GM19452 (cell line): Measurements from ENCODE around the gene HMCN2.

ENCODE experiments used
- ATAC-seq: cut with Tn5 transposase; IDR thresholded peaks from one replicate; pipeline ENCODE4 v1.9.1; 2021; ENCODE audit not compliant: unreplicated experiment

HMCN2 gene

GRCh38 chr9:130444565-130445221 is 179.1 kb downstream of the HMCN2 start, which contains the start of gene ASS1:
Gene ASS1 (plus strand): TSS chr9:130444961. CDS start chr9:130452229, 7,268 bp downstream.
- no peak for ATAC-seq

- ATAC-seq, result no peak
These were observed 179.9 kb downstream of the HMCN2 start for GRCh38 chr9:130445268-130445983.

- ATAC-seq, result no peak
These were observed 180.7 kb downstream of the HMCN2 start for GRCh38 chr9:130446101-130446861.

GRCh38 chr9:130447193-130447816 is 181.7 kb downstream of the HMCN2 start:
- ATAC-seq, result no peak

- ATAC-seq, result no peak
These were observed 182.6 kb downstream of the HMCN2 start for GRCh38 chr9:130448035-130448624.

GRCh38 chr9:130448771-130449603 is 183.4 kb downstream of the HMCN2 start:
- no peak for ATAC-seq

- ATAC-seq, result no peak
These were observed 184.9 kb downstream of the HMCN2 start for GRCh38 chr9:130450344-130451003.

- no peak for ATAC-seq
These were observed 185.4 kb downstream of the HMCN2 start for GRCh38 chr9:130451004-130451390.

GRCh38 chr9:130451509-130452388 is 186.2 kb downstream of the HMCN2 start:
- ATAC-seq, result no peak

- no peak for ATAC-seq
These were observed 187.3 kb downstream of the HMCN2 start for GRCh38 chr9:130452835-130453234.

GRCh38 chr9:130453487-130453886 is 187.9 kb downstream of the HMCN2 start:
- no peak for ATAC-seq

- no peak for ATAC-seq
These were observed 188.7 kb downstream of the HMCN2 start for GRCh38 chr9:130454096-130454811.

GRCh38 chr9:130454812-130455325 is 189.3 kb downstream of the HMCN2 start:
- ATAC-seq, result no peak

- no peak for ATAC-seq
These were observed 192.7 kb downstream of the HMCN2 start for GRCh38 chr9:130458027-130458803.

GRCh38 chr9:130458804-130459067 is 193.2 kb downstream of the HMCN2 start:
- no peak for ATAC-seq

- ATAC-seq, result no peak
These were observed 193.6 kb downstream of the HMCN2 start for GRCh38 chr9:130459151-130459550.

- ATAC-seq, result no peak
These were observed 194.5 kb downstream of the HMCN2 start for GRCh38 chr9:130459941-130460669.
